A549 (cell line): ENCODE data around the gene SYT4. TPM values are rescaled to one million over a fixed set of nuclear protein-coding genes. Genes with fewer than 3 reads are reported as not detected.

Source experiments
- ATAC-seq, 2 experiments: fragments of 200-7000 bp in 1 of 2; fragments of >200 bp in 1 of 2; cut with Nextera tagmentation in 1 of 2; cut with Tn5 transposase in 1 of 2; 3 replicates each; pipeline versions ENCODE4 v1.8.0 to v1.9.1; 2018 to 2020; ENCODE audit warnings: mild to moderate bottlenecking in 1 of 2, moderate library complexity in 1 of 2
- CTCF ChIA-PET: fragments of 300-600 bp; sonication (Branson Sonifier 250); formaldehyde crosslinking; extraction: SDS; loops from one replicate; lab custom pipeline; 2021; ENCODE audit warnings: antibody characterized with exemption, inconsistent platforms; lab: Yijun Ruan, JAX
- POLR2A ChIA-PET: fragments of 350-600 bp; formaldehyde crosslinking; extraction: SDS; loops from one replicate; lab custom pipeline; 2021; ENCODE audit warnings: antibody characterized with exemption, inconsistent platforms; lab: Yijun Ruan, JAX
- DNase-seq, 2 experiments: peaks; one replicate each; pipeline versions ENCODE4 v3.0.0 to v3.0.0-alpha.2; 2011 to 2016; ENCODE audit warnings: low read depth in 1 of 2, low spot score in 1 of 2
- FAIRE-seq: peaks from 2 replicates; lab custom pipeline; 2011; peaks lifted over from hg19 to GRCh38; lab: Jason Lieb, UNC
- H3K27ac ChIP-seq, 2 experiments: fragments of >200 bp; sonication (Bioruptor Twin); formaldehyde crosslinking; 3 replicates each; pipeline ENCODE4 v1.5.1; 2016 to 2017
- H3K4me1 ChIP-seq: fragments of >200 bp; sonication (Bioruptor Twin); formaldehyde crosslinking; 3 replicates; pipeline ENCODE4 v1.6.1; 2016
- H3K4me2 ChIP-seq: fragments of >200 bp; sonication (Bioruptor Twin); formaldehyde crosslinking; 3 replicates; pipeline ENCODE4 v1.6.1; 2016
- H3K4me3 ChIP-seq: fragments of >200 bp; sonication (Bioruptor Twin); formaldehyde crosslinking; 3 replicates; pipeline ENCODE4 v1.5.1; 2016
- H3K9me3 ChIP-seq: fragments of >200 bp; sonication (Bioruptor Twin); formaldehyde crosslinking; 3 replicates; pipeline ENCODE4 v1.6.1; 2016
- ATOH8 ChIP-seq: fragments of 250-450 bp; sonication (Bioruptor Pico); IDR thresholded peaks from 2 replicates; pipeline ENCODE4 v1.5.0; 2020; ENCODE audit warnings: low read depth, mild to moderate bottlenecking, moderate library complexity
- BCL3 ChIP-seq: fragments of >200 bp; sonication (Bioruptor Twin); formaldehyde crosslinking; IDR thresholded peaks from 3 replicates; pipeline ENCODE4 v1.6.1; 2016
- CHD2 ChIP-seq: fragments of 150-350 bp; IDR thresholded peaks from 2 replicates; pipeline ENCODE4 v1.6.1; 2014; ENCODE audit warnings: low read length; ENCODE audit not compliant: partially characterized antibody
- E2F6 ChIP-seq: IDR thresholded peaks from 2 replicates; pipeline ENCODE4 v1.6.1; 2012; ENCODE audit warnings: low read depth, borderline replicate concordance
- EHF ChIP-seq: fragments of 250-450 bp; sonication (Bioruptor Pico); IDR thresholded peaks from 2 replicates; pipeline ENCODE4 v1.5.0; 2020; ENCODE audit warnings: mild to moderate bottlenecking
- EHMT2 ChIP-seq: fragments of 200-600 bp; sonication (generic); IDR thresholded peaks from 2 replicates; pipeline ENCODE4 v1.6.1; 2016; ENCODE audit warnings: antibody characterized with exemption, low read depth, mild to moderate bottlenecking, moderate library complexity
- FOSL2 ChIP-seq, 2 experiments: fragments of 450-650 bp in 1 of 2; fragments of >200 bp in 1 of 2; sonication (Bioruptor Twin) in 1 of 2; formaldehyde crosslinking; IDR thresholded peaks; 2 replicates each; pipeline versions ENCODE4 v1.5.0 to v1.6.1; 2016 to 2020; ENCODE audit warnings: mild to moderate bottlenecking in 1 of 2, moderate library complexity in 1 of 2
- GATA3 ChIP-seq: IDR thresholded peaks from 2 replicates; pipeline ENCODE4 v1.6.1; 2012; ENCODE audit warnings: borderline replicate concordance
- HDAC2 ChIP-seq: fragments of 200-600 bp; sonication (generic); IDR thresholded peaks from 2 replicates; pipeline ENCODE4 v1.6.1; 2016
- HES2 ChIP-seq: fragments of >200 bp; sonication (Bioruptor Twin); formaldehyde crosslinking; IDR thresholded peaks from 2 replicates; pipeline ENCODE4 v1.6.1; 2016
- HOXA7 ChIP-seq: fragments of 250-450 bp; sonication (Bioruptor Pico); IDR thresholded peaks from 2 replicates; pipeline ENCODE4 v1.5.0; 2020; ENCODE audit warnings: mild to moderate bottlenecking, moderate library complexity
- HOXB13 ChIP-seq: fragments of 250-450 bp; sonication (Bioruptor Pico); IDR thresholded peaks from 2 replicates; pipeline ENCODE4 v1.5.0; 2020; ENCODE audit warnings: low read depth, mild to moderate bottlenecking, moderate library complexity
- MAFK ChIP-seq: fragments of 450-650 bp; IDR thresholded peaks from 2 replicates; pipeline ENCODE4 v1.6.1; 2014; ENCODE audit not compliant: partially characterized antibody
- MAZ ChIP-seq: fragments of 150-350 bp; IDR thresholded peaks from 2 replicates; pipeline ENCODE4 v1.6.1; 2014; ENCODE audit warnings: antibody characterized with exemption, low read depth, low read length, borderline replicate concordance
- NR3C1 ChIP-seq: fragments of >200 bp; sonication (Bioruptor Twin); formaldehyde crosslinking; IDR thresholded peaks from 3 replicates; pipeline ENCODE4 v1.6.1; 2017
- RAD21 ChIP-seq, 2 experiments: fragments of >200 bp in 1 of 2; sonication (Bioruptor Twin) in 1 of 2; formaldehyde crosslinking in 1 of 2; IDR thresholded peaks in 1 of 2; conservative IDR thresholded peaks in 1 of 2; 2 replicates in 1 of 2; 3 replicates in 1 of 2; pipeline ENCODE4 v1.6.1; 2012 to 2018; ENCODE audit warnings: inconsistent platforms in 1 of 2
- RARB ChIP-seq: fragments of 250-450 bp; sonication (Bioruptor Pico); IDR thresholded peaks from 2 replicates; pipeline ENCODE4 v1.8.0; 2021; ENCODE audit warnings: mild to moderate bottlenecking, moderate library complexity
- RCOR1 ChIP-seq: fragments of 150-350 bp; IDR thresholded peaks from 2 replicates; pipeline ENCODE4 v1.6.1; 2014; ENCODE audit warnings: antibody characterized with exemption, low read length, low read depth
- REST ChIP-seq: fragments of 200-600 bp; sonication (generic); IDR thresholded peaks from 2 replicates; pipeline ENCODE4 v1.6.1; 2016; ENCODE audit warnings: antibody characterized with exemption, mild to moderate bottlenecking, moderate library complexity
- RFX5 ChIP-seq: fragments of 450-650 bp; IDR thresholded peaks from 2 replicates; pipeline ENCODE4 v1.7.1; 2014; ENCODE audit warnings: antibody characterized with exemption, mild to moderate bottlenecking, moderate library complexity
- SREBF2 ChIP-seq: fragments of 450-650 bp; IDR thresholded peaks from 2 replicates; pipeline ENCODE4 v1.6.1; 2014; ENCODE audit warnings: mild to moderate bottlenecking, moderate library complexity
- TFCP2L1 ChIP-seq: fragments of 250-450 bp; sonication (Bioruptor Pico); IDR thresholded peaks from 2 replicates; pipeline ENCODE4 v1.5.0; 2021; ENCODE audit warnings: mild to moderate bottlenecking
- TP53 ChIP-seq: fragments of 250-450 bp; sonication (Bioruptor Pico); IDR thresholded peaks from 2 replicates; pipeline ENCODE4 v1.5.0; 2021; ENCODE audit warnings: mild to moderate bottlenecking, moderate library complexity
- ZFP36 ChIP-seq: fragments of 450-650 bp; IDR thresholded peaks from 2 replicates; pipeline ENCODE4 v1.6.1; 2014; ENCODE audit warnings: borderline replicate concordance; ENCODE audit not compliant: partially characterized antibody
- WGBS: methylation state at CpG from one replicate; pipeline ENCODE4 v1.1.6; 2017; ENCODE audit errors: missing lambda C conversion rate; 5-methylcytosine and 5-hydroxymethylcytosine counted together
- polyA plus RNA-seq, 4 experiments: library from polyadenylated mRNA; depleted of rRNA in 3 of 4; stranded (reverse); fragments of >200 nt; fragmentation: RNase III in 1 of 4; extraction: RNeasy Plus Mini Kit Qiagen cat#74134 plus additional on column Dnase treatment in 1 of 4; gene quantifications; 2 replicates in 3 of 4; 3 replicates in 1 of 4; pipeline ENCODE4 v1.2.3, GENCODE V29; 2011 to 2017

Gene SYT4
- polyA plus RNA-seq, 2 of the 4 experiments (the other 2 are of a cell fraction) = not detected

- TF ChIP-seq ATOH8 (CRISPR knock-in tag) (no peak), HOXA7 (no peak), TFCP2L1 (no peak), BCL3 (no peak), TP53 (no peak), MAZ (no peak)
These were observed 29.3 kb downstream of the SYT4 start (continued) for GRCh38 chr18:43247944-43248343.

GRCh38 chr18:43238429-43238828 is 38.9 kb downstream of the SYT4 start:
- TF ChIP-seq E2F6 = no peak
- no peak for TF ChIP-seq REST
- no peak for TF ChIP-seq RARB (CRISPR knock-in tag)
- TF ChIP-seq HOXB13 (CRISPR knock-in tag) = no peak
- TF ChIP-seq MAFK = no peak
- TF ChIP-seq GATA3 = no peak
- no peak for TF ChIP-seq RCOR1
- no peak for TF ChIP-seq SREBF2
- no peak for TF ChIP-seq RAD21 (conservative IDR thresholded peaks at IDR 0.05 in 1 of 2, IDR thresholded peaks at IDR 0.05 in 1 of 2)
- no peak for TF ChIP-seq ATOH8 (CRISPR knock-in tag)
- no peak for TF ChIP-seq EHF
- TF ChIP-seq ZFP36 = no peak
- TF ChIP-seq NR3C1 = no peak
- TF ChIP-seq RFX5 = no peak
- TF ChIP-seq FOSL2 (IDR thresholded peaks at IDR 0.05) = no peak
- TF ChIP-seq FOSL2 (CRISPR knock-in tag; IDR thresholded peaks at IDR 0.05) = no peak
- no peak for TF ChIP-seq HDAC2
- TF ChIP-seq CHD2 = no peak
- no peak for TF ChIP-seq HOXA7
- no peak for TF ChIP-seq HES2
- TF ChIP-seq EHMT2 = no peak
- no peak overlapping the region for H3K27ac ChIP-seq
- ChIA-PET POLR2A (no interaction called here), CTCF (no interaction called here)
- FAIRE-seq (no peak), ATAC-seq (no peak), DNase-seq (no peak)
- no peak overlapping the region for H3K4me2 ChIP-seq
- H3K4me3 ChIP-seq = no peak overlapping the region
- WGBS = no CpG with 5 or more reads among the region's 2 CpGs
- no peaks in the 10 kb centered on the region for H3K4me1 ChIP-seq
- no peaks in the 10 kb centered on the region for H3K9me3 ChIP-seq
